Hepatocyte (in vitro differentiated cells): Measurements from ENCODE around the gene IRF4. TPM values are rescaled to one million over a fixed set of nuclear protein-coding genes. Genes with fewer than 3 reads are reported as not detected.

ENCODE experiments used
- DNase-seq: peaks from one replicate; pipeline ENCODE4 v3.0.0-alpha.2; 2016; ENCODE audit warnings: low spot score
- H2AFZ ChIP-seq: fragments of 200-600 bp; sonication (generic); 2 replicates; pipeline ENCODE4 v1.6.0; 2016; ENCODE audit warnings: antibody characterized with exemption, mild to moderate bottlenecking
- H3K27ac ChIP-seq: fragments of 200-600 bp; sonication (generic); 2 replicates; pipeline ENCODE4 v1.5.1; 2016; ENCODE audit warnings: mild to moderate bottlenecking
- H3K27me3 ChIP-seq: fragments of 200-600 bp; sonication (generic); 2 replicates; pipeline ENCODE4 v1.6.1; 2016
- H3K36me3 ChIP-seq: fragments of 200-600 bp; sonication (generic); replicated peaks from 2 replicates; pipeline ENCODE4 v1.5.1; 2016; ENCODE audit warnings: low read depth; ENCODE audit not compliant: insufficient read depth
- H3K4me1 ChIP-seq: fragments of 200-600 bp; sonication (generic); 2 replicates; pipeline ENCODE4 v1.5.1; 2016; ENCODE audit warnings: mild to moderate bottlenecking, moderate library complexity; ENCODE audit not compliant: insufficient read depth
- H3K4me2 ChIP-seq: fragments of 200-600 bp; sonication (generic); 2 replicates; pipeline ENCODE4 v1.6.0; 2016
- H3K4me3 ChIP-seq: fragments of 200-600 bp; sonication (generic); 2 replicates; pipeline ENCODE4 v1.5.1; 2016; ENCODE audit warnings: mild to moderate bottlenecking
- H3K79me2 ChIP-seq: fragments of 200-600 bp; sonication (generic); 2 replicates; pipeline ENCODE4 v1.6.0; 2017; ENCODE audit warnings: mild to moderate bottlenecking
- H3K9me2 ChIP-seq: fragments of 200-600 bp; sonication (generic); replicated peaks from 2 replicates; pipeline ENCODE4 v1.6.0; 2017; ENCODE audit warnings: mild to moderate bottlenecking; ENCODE audit not compliant: insufficient read depth
- H3K9me3 ChIP-seq: fragments of 200-600 bp; sonication (generic); 2 replicates; pipeline ENCODE4 v1.5.1; 2016; ENCODE audit warnings: low read depth, mild to moderate bottlenecking
- H4K20me1 ChIP-seq: fragments of 200-600 bp; sonication (generic); 2 replicates; pipeline ENCODE4 v1.6.0; 2016; ENCODE audit warnings: mild to moderate bottlenecking; ENCODE audit not compliant: insufficient read depth, poor library complexity, severe bottlenecking
- EZH2 ChIP-seq: fragments of 200-600 bp; sonication (generic); IDR thresholded peaks from 2 replicates; pipeline ENCODE4 v1.6.1; 2016; ENCODE audit warnings: antibody characterized with exemption, mild to moderate bottlenecking, borderline replicate concordance
- EZH2phosphoT487 ChIP-seq: fragments of 200-600 bp; sonication (generic); IDR thresholded peaks from one replicate; pipeline ENCODE4 v1.6.1; 2018; ENCODE audit warnings: antibody characterized with exemption, mild to moderate bottlenecking, low read depth, moderate library complexity; ENCODE audit not compliant: unreplicated experiment, severe bottlenecking
- WGBS: methylation state at CpG from one replicate; pipeline ENCODE4 v1.1.6; 2016; ENCODE audit warnings: low lambda C conversion rate; ENCODE audit errors: missing lambda C conversion rate; 5-methylcytosine and 5-hydroxymethylcytosine counted together
- polyA plus RNA-seq: library from polyadenylated mRNA; unstranded; fragments of >200 nt; fragmentation: Nextera tagmentation; extraction: Ambion mirVana; gene quantifications from 2 replicates; pipeline ENCODE4 v1.2.1, GENCODE V29; 2016
- total RNA-seq: library from RNA; depleted of rRNA; stranded (reverse); fragments of >200 nt; gene quantifications from 2 replicates; pipeline ENCODE4 v1.2.3, GENCODE V29; 2014
- TF ChIP-seq, protein P1 (sequence below): fragments of 200-600 bp; sonication (generic); IDR thresholded peaks from 2 replicates; pipeline ENCODE4 v1.5.1; 2016; ENCODE audit warnings: antibody characterized with exemption, mild to moderate bottlenecking; ENCODE audit not compliant: poor library complexity

IRF4 gene
- total and polyA plus RNA-seq, 2 experiments from 2014 or later: 0.02 to 0.23 TPM

DNA sequence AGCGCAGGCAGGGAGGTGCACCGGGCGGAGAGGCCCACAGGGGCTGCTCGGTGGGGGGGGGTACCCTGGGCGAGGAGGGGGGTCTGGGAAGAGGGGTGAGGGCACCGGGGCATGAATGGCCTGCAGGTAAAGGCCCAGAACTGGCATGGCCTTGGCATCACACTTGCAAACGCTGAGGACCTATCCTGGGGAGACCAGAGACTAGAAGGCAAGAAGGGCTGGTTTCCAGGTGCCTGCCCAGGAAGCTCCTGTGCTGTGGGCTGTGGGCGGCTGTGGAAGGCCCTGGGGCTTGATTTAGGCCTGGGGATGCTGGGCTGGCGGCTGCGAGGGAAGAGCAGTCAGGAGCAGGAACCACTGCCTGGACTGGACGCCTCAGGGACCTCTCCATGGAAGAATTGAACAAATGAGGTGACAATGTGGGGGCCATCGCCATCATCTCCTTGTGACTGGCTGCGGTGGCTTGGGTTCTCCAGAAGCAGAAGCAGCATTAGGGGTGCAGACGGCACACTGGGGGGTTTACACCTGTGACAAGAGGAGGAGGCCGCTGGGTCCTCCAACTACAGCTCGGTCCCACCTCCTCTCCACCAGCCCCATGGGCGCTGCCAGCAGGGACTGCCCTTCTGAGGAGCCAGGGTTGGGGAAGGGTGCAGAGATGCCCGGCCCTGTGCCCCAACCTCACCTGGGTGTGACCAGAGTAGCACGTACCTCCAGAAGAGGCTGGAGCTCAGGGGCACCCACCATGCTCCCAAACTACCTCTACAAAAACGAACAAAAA lies 32.1 kb upstream of the IRF4 start:
- Histone ChIP-seq H3K9me3 (peaks cover 5% of the 10 kb centered on the region), H3K4me3 (no peak overlapping the region), H3K4me1 (no peaks in the 10 kb centered on the region), H3K79me2 (no peaks in the 10 kb centered on the region), H3K9me2 (no peaks in the 10 kb centered on the region), H3K27ac (no peak overlapping the region), H3K27me3 (no peaks in the 10 kb centered on the region), H2AFZ (no peak overlapping the region), H3K4me2 (no peak overlapping the region), H4K20me1 (no peaks in the 10 kb centered on the region), H3K36me3 (no peaks in the 10 kb centered on the region)
- 73% methylated on average over 20 of the region's 20 CpGs for WGBS
- no peak for TF ChIP-seq EZH2
- TF ChIP-seq EZH2phosphoT487: no peak
- TF ChIP-seq, protein P1, sequence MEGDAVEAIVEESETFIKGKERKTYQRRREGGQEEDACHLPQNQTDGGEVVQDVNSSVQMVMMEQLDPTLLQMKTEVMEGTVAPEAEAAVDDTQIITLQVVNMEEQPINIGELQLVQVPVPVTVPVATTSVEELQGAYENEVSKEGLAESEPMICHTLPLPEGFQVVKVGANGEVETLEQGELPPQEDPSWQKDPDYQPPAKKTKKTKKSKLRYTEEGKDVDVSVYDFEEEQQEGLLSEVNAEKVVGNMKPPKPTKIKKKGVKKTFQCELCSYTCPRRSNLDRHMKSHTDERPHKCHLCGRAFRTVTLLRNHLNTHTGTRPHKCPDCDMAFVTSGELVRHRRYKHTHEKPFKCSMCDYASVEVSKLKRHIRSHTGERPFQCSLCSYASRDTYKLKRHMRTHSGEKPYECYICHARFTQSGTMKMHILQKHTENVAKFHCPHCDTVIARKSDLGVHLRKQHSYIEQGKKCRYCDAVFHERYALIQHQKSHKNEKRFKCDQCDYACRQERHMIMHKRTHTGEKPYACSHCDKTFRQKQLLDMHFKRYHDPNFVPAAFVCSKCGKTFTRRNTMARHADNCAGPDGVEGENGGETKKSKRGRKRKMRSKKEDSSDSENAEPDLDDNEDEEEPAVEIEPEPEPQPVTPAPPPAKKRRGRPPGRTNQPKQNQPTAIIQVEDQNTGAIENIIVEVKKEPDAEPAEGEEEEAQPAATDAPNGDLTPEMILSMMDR: no peak
- no peak for DNase-seq

- Histone ChIP-seq H3K9me2 (no peaks in the 10 kb centered on the region), H4K20me1 (no peaks in the 10 kb centered on the region), H3K27me3 (no peaks in the 10 kb centered on the region), H3K36me3 (no peaks in the 10 kb centered on the region), H3K4me3 (no peak overlapping the region), H2AFZ (no peak overlapping the region), H3K79me2 (no peaks in the 10 kb centered on the region), H3K9me3 (peaks cover 5% of the 10 kb centered on the region), H3K4me1 (no peaks in the 10 kb centered on the region), H3K27ac (no peak overlapping the region), H3K4me2 (no peak overlapping the region)
- TF ChIP-seq, protein P1: no peak
- TF ChIP-seq EZH2: no peak
- no peak for TF ChIP-seq EZH2phosphoT487
- DNase-seq: no peak
- WGBS: 88% methylated on average over 5 of the region's 5 CpGs
These were observed 31.2 kb upstream of the IRF4 start for GRCh38 chr6:360349-360748.

DNA sequence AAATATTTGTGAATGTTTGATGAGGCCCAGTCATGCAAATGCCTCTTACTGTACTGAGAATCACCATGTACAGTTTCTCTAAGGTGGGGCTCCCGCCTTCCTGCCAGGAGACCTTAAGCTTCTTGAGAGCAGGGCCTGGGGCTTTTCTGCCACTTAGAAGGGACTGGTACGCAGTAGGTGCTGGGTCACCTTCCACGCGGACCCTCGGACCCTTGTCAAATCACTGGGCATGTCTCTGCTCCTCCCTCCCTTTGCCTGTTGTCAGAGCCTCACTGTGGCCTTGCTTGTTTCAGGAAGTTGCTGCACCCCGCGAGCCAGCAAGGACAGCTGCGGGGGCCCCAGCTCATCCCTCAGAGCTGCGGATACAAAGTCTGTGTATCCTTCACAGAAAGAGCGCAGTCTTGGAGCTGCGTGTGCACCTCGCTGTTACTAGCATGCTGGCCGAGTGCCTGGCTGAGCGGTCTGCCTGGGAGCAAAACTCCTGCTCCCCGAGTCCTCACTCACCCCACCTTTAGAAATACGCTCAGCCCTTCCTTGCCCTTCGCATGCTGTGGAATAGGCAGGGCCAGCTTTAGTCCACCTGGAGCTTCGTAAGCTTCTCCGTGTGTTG lies 30.7 kb upstream of the IRF4 start:
- Histone ChIP-seq H3K79me2 (no peaks in the 10 kb centered on the region), H3K9me2 (no peaks in the 10 kb centered on the region), H3K27ac (no peak overlapping the region), H4K20me1 (no peaks in the 10 kb centered on the region), H3K4me3 (no peak overlapping the region), H3K4me1 (no peaks in the 10 kb centered on the region), H3K9me3 (peaks cover 5% of the 10 kb centered on the region), H3K27me3 (no peaks in the 10 kb centered on the region), H2AFZ (no peak overlapping the region), H3K4me2 (no peak overlapping the region), H3K36me3 (no peaks in the 10 kb centered on the region)
- DNase-seq: no peak
- TF ChIP-seq EZH2phosphoT487: no peak
- TF ChIP-seq, protein P1: no peak
- no peak for TF ChIP-seq EZH2
- WGBS: 81% methylated on average over 19 of the region's 19 CpGs
